ENCODE results near the gene PPFIBP1. TPM values are rescaled to one million over a fixed set of nuclear protein-coding genes. Genes with fewer than 3 reads are reported as not detected.

The PPFIBP1 gene
- total RNA-seq, 3 donors from 2014 or later (not counting 1 experiment from before 2014, with no cell fraction given) = 0.73 to 1.6 (median 1.4) TPM

- Histone ChIP-seq H3K9me3 (ENCODE audit: control insufficient read depth, insufficient read depth, low read length) (no peaks in the 10 kb centered on the region), H3K27me3 (ENCODE audit: control insufficient read depth, insufficient read depth, low read length) (no peaks in the 10 kb centered on the region), H3K4me3 (ENCODE audit: low read length) (no peak overlapping the region), H3K27ac (ENCODE audit: low read length) (no peak overlapping the region), H3K4me1 (ENCODE audit: control insufficient read depth, insufficient read depth, low read length) (no peaks in the 10 kb centered on the region), H3K36me3 (ENCODE audit: control insufficient read depth, insufficient read depth, low read length) (no peaks in the 10 kb centered on the region)
- TF ChIP-seq CTCF (IDR thresholded peaks at IDR 0.05) = no peak
- ATAC-seq (no peak), DNase-seq (no peak)
- Mint-ChIP-seq H3K27me3 (ENCODE audit: low read depth in 2 of 2) (peaks cover 0 to 1% of the 10 kb centered on the region in 2 donors), H3K36me3 (no peaks in the 10 kb centered on the region), H3K4me3 (no peak overlapping the region), H3K4me1 (no peaks in the 10 kb centered on the region), H3K9me3 (no peaks in the 10 kb centered on the region), H3K27ac (no peak overlapping the region)
- 91% methylated on average over 8 of the region's 8 CpGs for WGBS (ENCODE audit: insufficient coverage)
- intact Hi-C loops (cut with micrococcal nuclease) = no loop called here
Observed at GRCh38 chr12:27608890-27609289, 84.9 kb downstream of the PPFIBP1 start.

GRCh38 chr12:27610374-27610773 is 86.4 kb downstream of the PPFIBP1 start:
- Histone ChIP-seq H3K4me1 (ENCODE audit: control insufficient read depth, insufficient read depth, low read length) (no peaks in the 10 kb centered on the region), H3K9me3 (ENCODE audit: control insufficient read depth, insufficient read depth, low read length) (no peaks in the 10 kb centered on the region), H3K36me3 (ENCODE audit: control insufficient read depth, insufficient read depth, low read length) (no peaks in the 10 kb centered on the region), H3K4me3 (ENCODE audit: low read length) (no peak overlapping the region), H3K27me3 (ENCODE audit: control insufficient read depth, insufficient read depth, low read length) (no peaks in the 10 kb centered on the region), H3K27ac (ENCODE audit: low read length) (no peak overlapping the region)
- H3K36me3 Mint-ChIP-seq = no peaks in the 10 kb centered on the region
- no peak overlapping the region for H3K4me3 Mint-ChIP-seq
- no peak overlapping the region for H3K27ac Mint-ChIP-seq
- no peak for TF ChIP-seq CTCF (IDR thresholded peaks at IDR 0.05)
- 93% methylated on average over 1 of the region's 2 CpGs for WGBS (ENCODE audit: insufficient coverage)
- DNase-seq = no peak
- H3K9me3 Mint-ChIP-seq = no peaks in the 10 kb centered on the region
- no peaks in the 10 kb centered on the region for H3K4me1 Mint-ChIP-seq
- intact Hi-C loops (cut with micrococcal nuclease) = no loop called here
- H3K27me3 Mint-ChIP-seq (ENCODE audit: low read depth in 2 of 2) = no peaks in the 10 kb centered on the region
- ATAC-seq = no peak

GRCh38 chr12:27614386-27614785 is 90.4 kb downstream of the PPFIBP1 start:
- Histone ChIP-seq H3K4me3 (ENCODE audit: low read length) (no peak overlapping the region), H3K36me3 (ENCODE audit: control insufficient read depth, insufficient read depth, low read length) (no peaks in the 10 kb centered on the region), H3K27ac (ENCODE audit: low read length) (no peak overlapping the region), H3K4me1 (ENCODE audit: control insufficient read depth, insufficient read depth, low read length) (no peaks in the 10 kb centered on the region), H3K9me3 (ENCODE audit: control insufficient read depth, insufficient read depth, low read length) (no peaks in the 10 kb centered on the region), H3K27me3 (ENCODE audit: control insufficient read depth, insufficient read depth, low read length) (no peaks in the 10 kb centered on the region)
- no peaks in the 10 kb centered on the region for H3K36me3 Mint-ChIP-seq
- 86% methylated on average over 1 of the region's 3 CpGs for WGBS (ENCODE audit: insufficient coverage)
- no peaks in the 10 kb centered on the region for H3K9me3 Mint-ChIP-seq
- ATAC-seq (no peak), DNase-seq (no peak)
- intact Hi-C loops (cut with micrococcal nuclease) = no loop called here
- TF ChIP-seq CTCF (IDR thresholded peaks at IDR 0.05) = no peak
- peaks cover 6 to 11% of the 10 kb centered on the region in 2 donors for H3K27me3 Mint-ChIP-seq (ENCODE audit: low read depth in 2 of 2)
- H3K27ac Mint-ChIP-seq = no peak overlapping the region
- no peaks in the 10 kb centered on the region for H3K4me1 Mint-ChIP-seq
- no peak overlapping the region for H3K4me3 Mint-ChIP-seq

GRCh38 chr12:27614866-27615265 is 90.9 kb downstream of the PPFIBP1 start:
- no peaks in the 10 kb centered on the region for H3K9me3 Mint-ChIP-seq

More at GRCh38 chr12:27614866-27615265, 90.9 kb downstream of the PPFIBP1 start:
- TF ChIP-seq CTCF (IDR thresholded peaks at IDR 0.05) = no peak
- no peaks in the 10 kb centered on the region for H3K4me1 ChIP-seq (ENCODE audit: control insufficient read depth, insufficient read depth, low read length)
- ATAC-seq = no peak
- no peaks in the 10 kb centered on the region for H3K27me3 ChIP-seq (ENCODE audit: control insufficient read depth, insufficient read depth, low read length)
- H3K9me3 ChIP-seq (ENCODE audit: control insufficient read depth, insufficient read depth, low read length) = no peaks in the 10 kb centered on the region
- no peaks in the 10 kb centered on the region for H3K36me3 Mint-ChIP-seq
- intact Hi-C loops (cut with micrococcal nuclease) = no loop called here
- H3K36me3 ChIP-seq (ENCODE audit: control insufficient read depth, insufficient read depth, low read length) = no peaks in the 10 kb centered on the region
- H3K4me3 Mint-ChIP-seq = no peak overlapping the region
- no peak overlapping the region for H3K27ac Mint-ChIP-seq
- H3K4me3 ChIP-seq (ENCODE audit: low read length) = no peak overlapping the region
- DNase-seq = no peak
- H3K4me1 Mint-ChIP-seq = no peaks in the 10 kb centered on the region
- peaks cover 6 to 11% of the 10 kb centered on the region in 2 donors for H3K27me3 Mint-ChIP-seq (ENCODE audit: low read depth in 2 of 2)
- WGBS (ENCODE audit: insufficient coverage) = 94% methylated on average over 3 of the region's 3 CpGs
- no peak overlapping the region for H3K27ac ChIP-seq (ENCODE audit: low read length)

All from natural killer cell (primary cell).